Lower leg skin (tissue), 3 donors: Measurements from ENCODE around the gene WHRN.

Experiments
- CTCF ChIP-seq, 3 donors: fragments of 450-650 bp; IDR thresholded peaks; one replicate each; pipeline ENCODE4 v1.5.1; 2016; ENCODE audit warnings: antibody characterized with exemption in 3 of 3, mild to moderate bottlenecking in 3 of 3, moderate library complexity in 2 of 3
- POLR2A ChIP-seq, 2 donors: fragments of 450-650 bp; IDR thresholded peaks; one replicate each; pipeline ENCODE4 v1.6.1; 2016 to 2017; ENCODE audit warnings: antibody characterized with exemption in 2 of 2, mild to moderate bottlenecking in 1 of 2, moderate library complexity in 1 of 2

GRCh38 chr9:114375386-114376175 is 129.7 kb downstream of the WHRN start:
- TF ChIP-seq POLR2A (IDR thresholded peaks at IDR 0.05) = no peak
- TF ChIP-seq CTCF (IDR thresholded peaks at IDR 0.05) = no peak
